GM18526 (cell line): ENCODE measurements around the gene ZC3H18.

Experiments used
- POLR2A ChIP-seq: IDR thresholded peaks from 3 replicates; pipeline ENCODE4 v1.6.1; 2011; ENCODE audit not compliant: insufficient read length; ENCODE audit errors: extremely low read depth

ZC3H18 gene

DNA sequence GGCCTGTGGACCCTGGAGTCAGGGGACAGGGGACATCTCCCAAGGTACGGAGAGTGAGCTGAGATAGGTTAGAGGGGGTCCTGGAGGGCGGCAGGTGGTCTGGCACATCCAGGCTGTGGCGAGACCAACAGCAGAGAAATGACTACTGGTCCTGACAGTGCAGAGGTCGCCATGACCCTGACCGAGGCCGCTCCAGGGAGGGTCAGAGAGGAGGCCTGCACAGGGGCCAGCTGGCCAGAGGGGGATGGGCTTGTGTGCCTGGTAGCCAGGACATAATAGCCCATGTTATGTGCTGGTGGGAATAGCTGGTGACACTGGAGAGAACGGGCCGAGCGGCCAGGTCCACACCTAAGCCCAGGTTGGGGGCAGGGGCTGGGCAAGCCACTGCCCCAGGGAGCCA is 40.6 kb upstream of the ZC3H18 start:
- no peak for TF ChIP-seq POLR2A

DNA sequence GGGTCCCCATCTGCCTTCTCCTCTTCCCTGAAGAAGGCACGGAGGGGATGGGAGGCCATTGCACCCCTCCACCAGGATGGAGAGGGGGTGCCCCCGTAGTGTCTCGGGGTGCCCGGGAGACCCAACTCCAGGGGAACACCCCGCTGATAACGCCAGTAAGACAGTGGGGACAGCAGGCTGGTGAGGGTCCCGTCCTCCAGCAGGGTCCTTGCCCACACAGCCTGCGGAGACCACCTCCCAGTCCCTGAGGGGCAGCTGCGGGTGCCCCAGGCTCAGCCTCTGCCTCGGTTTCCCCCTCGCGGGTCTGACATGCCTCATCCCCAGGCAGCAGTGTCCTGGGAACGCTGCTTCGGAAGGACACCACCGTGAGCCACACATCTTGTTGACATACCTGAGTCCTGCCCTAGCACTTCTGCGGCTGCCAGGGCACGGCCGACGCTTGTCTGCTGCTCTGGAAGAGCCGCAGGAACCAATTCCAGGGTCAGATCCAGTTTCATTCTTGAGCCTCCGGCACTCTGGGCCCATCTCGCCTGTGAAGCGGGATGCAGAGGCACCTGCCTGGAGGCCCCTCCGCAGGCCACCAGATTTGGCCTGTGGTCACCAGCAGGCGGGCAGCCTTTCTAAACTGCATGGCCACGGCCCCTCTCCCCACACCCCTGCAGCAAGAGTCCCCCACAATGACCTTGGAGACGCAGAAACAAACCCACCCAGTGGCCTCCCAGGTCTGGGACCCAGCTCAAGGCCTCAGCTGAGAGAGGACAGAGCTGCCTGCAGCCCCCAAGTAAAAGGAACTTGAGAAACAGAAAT is 39.9 kb upstream of the ZC3H18 start:
- no peak for TF ChIP-seq POLR2A

DNA sequence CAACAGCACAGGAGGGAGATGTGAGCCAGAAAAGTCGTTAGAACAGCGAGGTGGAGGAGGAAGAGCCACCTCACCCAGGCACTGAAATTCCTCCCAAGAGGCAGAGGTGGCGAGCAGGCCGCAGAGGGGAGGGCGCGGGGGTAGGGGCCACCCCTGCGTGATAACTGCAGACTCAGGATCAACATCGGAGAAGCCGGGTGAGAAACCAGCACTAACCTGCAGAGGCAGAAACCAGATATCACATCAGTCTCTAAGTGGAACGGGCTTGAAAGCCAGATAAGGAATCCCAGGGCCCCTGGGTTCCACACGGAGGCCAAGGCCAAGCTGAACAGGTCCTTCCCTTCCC is 39.4 kb upstream of the ZC3H18 start:
- TF ChIP-seq POLR2A: no peak

DNA sequence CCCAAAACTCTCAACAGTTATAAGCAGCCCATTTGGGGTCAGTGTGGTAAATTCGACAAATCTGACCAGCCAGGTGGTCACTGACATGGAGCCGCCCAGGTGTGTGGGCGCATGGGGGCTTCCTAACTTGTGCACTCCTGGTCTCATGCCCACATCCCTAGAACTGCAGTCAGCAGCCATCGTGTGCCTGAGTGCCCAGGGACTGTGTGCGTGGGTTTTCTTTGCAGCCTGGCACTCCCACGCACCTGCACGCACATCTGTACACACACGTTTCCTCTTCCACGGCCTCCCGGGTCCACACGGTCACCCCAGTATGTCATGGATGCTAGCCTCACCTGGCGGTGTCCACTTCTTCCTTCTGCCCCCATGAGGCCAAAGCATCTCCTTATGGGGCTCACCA is 38.9 kb upstream of the ZC3H18 start:
- TF ChIP-seq POLR2A: no peak

DNA sequence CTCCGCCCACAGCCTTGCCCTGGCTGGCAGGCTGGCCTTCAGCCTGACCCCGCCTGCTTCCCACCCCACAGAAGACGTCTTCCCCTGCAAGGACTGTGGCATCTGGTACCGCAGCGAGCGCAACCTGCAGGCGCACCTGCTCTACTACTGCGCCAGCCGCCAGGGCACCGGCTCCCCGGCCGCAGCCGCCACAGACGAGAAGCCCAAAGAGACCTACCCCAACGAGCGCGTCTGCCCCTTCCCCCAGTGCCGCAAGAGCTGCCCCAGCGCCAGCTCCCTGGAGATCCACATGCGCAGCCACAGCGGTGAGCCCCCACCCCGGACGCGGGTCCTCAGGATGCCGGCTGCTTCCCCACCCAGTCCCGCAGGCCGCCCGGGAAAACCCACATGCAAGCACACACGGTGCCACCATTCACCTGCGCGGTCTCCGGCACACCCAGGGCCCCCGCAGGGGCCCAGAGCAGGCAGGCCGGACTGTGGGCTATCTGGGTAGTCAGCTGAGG is 38.2 kb upstream of the ZC3H18 start:
- TF ChIP-seq POLR2A: no peak

DNA sequence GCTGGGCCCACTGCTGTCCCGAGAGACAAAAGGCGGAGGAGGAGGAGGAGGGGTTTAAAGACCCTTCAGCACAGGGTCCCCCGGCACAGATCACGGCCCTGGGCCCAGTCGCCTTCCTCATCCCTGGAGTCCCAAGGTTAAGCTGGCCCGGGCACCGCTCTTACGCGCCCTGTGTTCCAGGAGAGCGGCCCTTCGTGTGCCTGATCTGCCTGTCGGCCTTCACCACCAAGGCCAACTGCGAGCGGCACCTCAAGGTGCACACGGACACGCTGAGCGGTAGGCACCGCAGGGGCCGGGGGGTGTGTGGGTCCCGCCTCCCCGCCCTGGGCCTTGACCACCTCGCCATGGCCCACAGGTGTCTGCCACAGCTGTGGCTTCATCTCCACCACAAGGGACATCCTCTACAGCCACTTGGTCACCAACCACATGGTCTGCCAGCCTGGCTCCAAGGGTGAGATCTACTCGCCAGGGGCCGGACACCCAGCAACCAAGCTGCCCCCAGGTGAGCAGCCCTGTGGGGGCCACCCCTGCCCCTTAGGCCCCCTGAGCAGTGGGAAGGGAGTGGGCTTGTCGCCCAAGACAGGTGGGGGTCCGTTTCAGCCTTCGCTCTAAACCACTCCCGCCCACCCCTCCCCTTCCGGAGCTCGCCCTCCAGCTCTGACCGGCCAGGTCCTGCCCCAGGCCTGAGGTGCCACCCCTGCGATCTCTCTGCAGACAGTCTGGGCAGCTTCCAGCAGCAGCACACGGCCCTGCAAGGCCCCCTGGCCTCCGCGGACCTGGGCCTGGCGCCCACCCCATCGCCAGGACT is 37.6 kb upstream of the ZC3H18 start:
- TF ChIP-seq POLR2A: no peak

DNA sequence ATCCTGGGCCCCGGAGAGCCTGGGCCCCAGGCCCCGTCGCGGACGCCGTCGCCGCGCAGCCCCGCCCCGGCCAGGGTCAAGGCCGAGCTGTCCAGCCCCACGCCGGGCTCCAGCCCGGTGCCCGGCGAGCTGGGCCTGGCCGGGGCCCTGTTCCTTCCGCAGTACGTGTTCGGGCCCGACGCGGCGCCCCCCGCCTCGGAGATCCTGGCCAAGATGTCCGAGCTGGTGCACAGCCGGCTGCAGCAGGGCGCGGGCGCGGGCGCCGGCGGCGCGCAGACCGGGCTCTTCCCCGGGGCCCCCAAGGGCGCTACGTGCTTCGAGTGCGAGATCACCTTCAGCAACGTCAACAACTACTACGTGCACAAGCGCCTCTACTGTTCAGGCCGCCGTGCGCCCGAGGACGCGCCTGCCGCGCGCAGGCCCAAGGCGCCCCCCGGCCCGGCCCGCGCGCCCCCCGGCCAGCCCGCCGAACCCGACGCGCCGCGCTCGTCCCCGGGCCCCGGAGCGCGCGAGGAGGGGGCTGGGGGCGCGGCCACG is 36.8 kb upstream of the ZC3H18 start:
- TF ChIP-seq POLR2A: no peak

DNA sequence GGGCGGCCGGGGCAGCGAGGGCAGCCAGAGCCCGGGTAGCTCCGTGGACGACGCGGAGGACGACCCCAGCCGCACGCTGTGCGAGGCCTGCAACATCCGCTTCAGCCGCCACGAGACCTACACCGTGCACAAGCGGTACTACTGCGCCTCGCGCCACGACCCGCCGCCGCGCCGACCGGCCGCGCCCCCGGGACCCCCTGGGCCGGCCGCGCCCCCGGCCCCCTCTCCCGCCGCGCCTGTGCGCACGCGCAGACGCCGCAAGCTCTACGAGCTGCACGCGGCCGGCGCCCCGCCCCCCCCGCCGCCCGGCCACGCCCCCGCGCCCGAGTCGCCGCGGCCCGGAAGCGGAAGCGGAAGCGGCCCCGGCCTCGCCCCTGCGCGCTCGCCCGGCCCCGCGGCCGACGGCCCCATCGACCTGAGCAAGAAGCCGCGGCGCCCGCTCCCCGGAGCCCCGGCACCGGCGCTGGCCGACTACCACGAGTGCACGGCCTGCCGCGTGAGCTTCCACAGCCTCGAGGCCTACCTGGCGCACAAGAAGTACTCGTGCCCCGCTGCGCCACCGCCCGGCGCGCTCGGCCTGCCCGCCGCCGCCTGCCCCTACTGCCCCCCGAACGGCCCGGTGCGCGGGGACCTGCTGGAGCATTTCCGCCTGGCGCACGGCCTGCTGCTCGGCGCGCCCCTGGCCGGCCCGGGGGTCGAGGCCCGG is 36.1 kb upstream of the ZC3H18 start:
- peak; percentile 86 for TF ChIP-seq POLR2A

DNA sequence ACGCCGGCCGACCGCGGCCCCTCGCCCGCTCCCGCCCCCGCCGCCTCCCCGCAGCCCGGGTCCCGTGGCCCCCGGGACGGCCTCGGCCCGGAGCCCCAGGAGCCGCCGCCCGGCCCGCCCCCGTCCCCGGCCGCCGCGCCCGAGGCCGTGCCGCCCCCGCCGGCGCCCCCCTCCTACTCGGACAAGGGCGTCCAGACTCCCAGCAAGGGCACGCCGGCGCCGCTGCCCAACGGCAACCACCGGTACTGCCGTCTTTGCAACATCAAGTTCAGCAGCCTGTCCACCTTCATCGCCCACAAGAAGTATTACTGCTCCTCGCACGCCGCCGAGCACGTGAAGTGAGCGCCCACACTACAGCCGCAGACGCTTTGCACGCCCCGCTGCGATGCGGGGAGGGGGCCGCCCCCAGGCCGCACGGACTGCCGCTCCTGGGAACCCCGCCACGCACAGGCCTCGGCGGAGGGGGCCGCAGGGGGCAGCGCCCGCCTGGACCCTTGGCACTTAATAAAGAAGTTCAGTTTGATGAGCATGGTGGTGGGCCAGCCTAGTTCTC is 35.5 kb upstream of the ZC3H18 start:
- TF ChIP-seq POLR2A: no peak

DNA sequence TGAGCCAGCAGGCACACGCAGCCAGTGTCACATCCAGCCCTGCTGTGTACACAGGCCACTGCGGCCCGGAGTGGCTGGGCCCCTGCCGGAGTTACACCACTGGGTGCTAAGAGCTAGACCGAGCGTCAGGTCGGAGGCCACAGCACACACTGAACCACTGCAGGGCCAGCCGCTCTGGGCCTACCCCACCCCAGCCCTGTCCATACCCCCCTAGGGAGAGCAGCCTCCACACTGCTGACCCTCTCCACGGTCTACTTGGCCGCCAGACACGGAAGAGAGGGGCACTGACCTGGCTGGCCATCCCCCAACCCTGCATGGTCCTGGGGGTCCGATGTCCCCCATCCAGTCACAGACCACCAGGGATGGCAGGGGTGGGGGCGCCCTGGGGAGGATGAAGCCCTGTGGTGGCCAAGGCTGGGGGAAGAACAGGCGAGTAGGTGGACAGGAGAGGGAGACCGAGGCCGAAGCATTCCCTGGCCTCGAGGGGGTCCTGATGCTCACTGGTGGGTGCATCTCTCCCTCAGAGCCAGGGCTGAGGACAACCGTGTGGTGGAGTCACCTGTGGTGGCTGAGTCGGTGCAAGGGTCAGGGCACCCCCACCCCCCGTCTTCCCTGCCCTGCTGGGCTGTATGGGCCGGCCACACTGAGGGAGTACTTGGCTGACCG is 34.9 kb upstream of the ZC3H18 start:
- no peak for TF ChIP-seq POLR2A

DNA sequence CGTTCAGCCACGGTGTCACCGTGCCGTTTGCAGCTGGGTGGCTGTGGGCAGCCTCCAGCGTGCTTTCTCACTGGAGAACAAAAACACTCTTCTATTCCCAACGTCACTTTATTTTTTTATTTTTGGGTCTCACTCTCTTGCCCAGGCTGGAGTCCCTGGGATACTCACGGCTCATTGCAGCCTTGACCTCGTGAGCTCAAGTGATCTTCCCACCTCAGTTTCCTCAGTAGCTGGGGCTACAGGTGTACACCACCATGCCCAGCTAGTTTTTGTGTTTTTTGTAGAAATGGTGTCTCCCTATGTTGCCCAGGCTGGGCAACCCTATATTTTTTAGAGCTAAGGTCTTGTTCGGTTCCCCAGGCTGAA is 34.4 kb upstream of the ZC3H18 start:
- TF ChIP-seq POLR2A: no peak

DNA sequence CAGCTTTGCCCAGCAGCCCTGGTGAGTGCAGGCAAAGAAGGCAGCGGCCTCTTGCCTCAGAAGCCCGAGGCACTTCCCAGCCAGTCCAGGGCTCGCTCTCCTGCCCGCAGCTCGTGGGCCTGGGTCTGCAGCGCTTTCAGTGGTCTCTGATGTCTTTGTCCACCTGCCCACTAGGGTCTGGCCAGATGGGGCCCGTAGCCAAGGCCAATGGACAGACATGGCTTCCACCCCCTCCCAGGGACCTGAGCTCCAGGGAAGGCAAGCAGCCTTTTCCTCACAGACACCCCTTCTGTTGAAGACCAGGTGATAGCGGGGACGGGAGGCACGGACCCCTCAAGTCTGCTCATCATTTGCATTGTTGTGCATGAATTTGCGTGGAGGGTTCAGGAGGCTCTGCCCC is 33.7 kb upstream of the ZC3H18 start:
- no peak for TF ChIP-seq POLR2A

DNA sequence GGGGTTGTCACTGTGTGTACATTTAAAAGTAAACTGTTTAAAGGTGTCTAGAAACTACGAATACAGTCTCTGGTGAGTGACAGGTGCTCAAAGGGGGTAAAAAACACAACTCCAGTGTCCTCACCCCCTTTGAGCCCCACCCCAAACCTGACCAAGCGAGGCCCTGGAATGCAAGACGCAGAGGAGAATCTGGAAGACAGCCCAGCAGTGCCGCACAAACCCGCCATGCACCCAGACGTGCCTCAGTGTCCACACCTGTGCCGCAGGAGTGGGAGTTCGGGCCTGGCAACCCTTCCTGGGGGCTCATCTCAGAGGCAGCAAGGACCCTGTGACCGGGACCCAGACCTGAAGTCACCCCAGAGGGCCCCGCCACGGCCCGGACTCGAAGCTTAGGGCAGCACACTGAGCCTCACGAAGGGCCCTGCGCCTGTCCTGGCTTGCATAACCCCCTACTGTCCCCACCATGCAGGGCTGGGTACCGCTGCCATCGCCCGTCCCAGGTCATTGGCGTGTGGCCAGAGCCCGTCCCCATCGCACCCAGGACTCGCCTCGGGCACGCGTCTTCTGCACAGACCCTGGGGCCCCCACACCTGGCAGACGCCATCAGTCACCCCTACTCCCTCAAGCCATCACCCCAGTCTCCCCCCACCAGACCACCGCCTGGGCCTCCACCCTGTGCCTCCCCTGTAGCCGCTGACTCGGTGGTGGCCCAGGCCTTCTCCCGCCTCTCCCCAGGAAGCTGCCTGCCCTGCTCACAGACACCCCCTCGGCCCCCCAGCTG is 33.0 kb upstream of the ZC3H18 start:
- no peak for TF ChIP-seq POLR2A

DNA sequence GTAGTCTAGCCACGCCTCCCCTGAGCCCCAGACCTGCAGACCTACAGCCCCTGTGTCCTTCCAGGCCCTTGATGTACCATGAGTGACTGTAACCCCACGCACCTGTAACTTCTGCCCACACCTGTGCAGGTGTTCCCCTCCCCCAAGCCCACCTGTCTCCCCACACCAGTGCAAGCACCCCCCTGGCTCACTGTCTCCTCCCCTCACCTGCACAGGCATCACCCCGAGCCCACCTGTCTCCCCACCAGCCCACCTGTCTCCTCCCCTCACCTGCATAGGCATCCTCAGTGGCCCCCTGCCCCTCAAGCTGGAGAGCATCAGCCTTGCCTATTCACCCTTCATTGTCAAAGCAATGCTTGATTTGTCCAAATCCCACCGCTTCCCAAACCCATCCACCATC is 32.3 kb upstream of the ZC3H18 start:
- no peak for TF ChIP-seq POLR2A
